GM23338 (cell line): ENCODE results near the gene FYN. TPM values are rescaled to one million over a fixed set of nuclear protein-coding genes. Genes with fewer than 3 reads are reported as not detected.

Source experiments
- ATAC-seq: fragments of 200-7000 bp; cut with Tn5 transposase; 3 replicates; pipeline ENCODE4 v1.9.1; 2020
- DNase-seq: peaks from one replicate; pipeline ENCODE4 v3.0.0-alpha.2; 2015; ENCODE audit warnings: low spot score
- H2AFZ ChIP-seq: fragments of 200-600 bp; sonication (generic); 2 replicates; pipeline ENCODE4 v1.8.0; 2016; ENCODE audit warnings: antibody characterized with exemption, mild to moderate bottlenecking, moderate library complexity
- H3F3A ChIP-seq: fragments of 200-600 bp; sonication (generic); replicated peaks from 2 replicates; pipeline ENCODE4 v1.8.0; 2017; ENCODE audit warnings: antibody characterized with exemption, mixed run types, low read depth
- H3K27ac ChIP-seq: fragments of 200-600 bp; sonication (generic); 2 replicates; pipeline ENCODE4 v1.6.1; 2016; ENCODE audit warnings: low read depth
- H3K27me3 ChIP-seq: fragments of 200-600 bp; sonication (generic); 2 replicates; pipeline ENCODE4 v1.8.0; 2016; ENCODE audit warnings: mild to moderate bottlenecking, mixed run types, moderate library complexity; ENCODE audit not compliant: insufficient read depth
- H3K36me3 ChIP-seq: fragments of 200-600 bp; sonication (generic); 2 replicates; pipeline ENCODE4 v1.8.0; 2016; ENCODE audit warnings: mild to moderate bottlenecking; ENCODE audit not compliant: insufficient read depth
- H3K4me1 ChIP-seq: fragments of 200-600 bp; sonication (generic); 2 replicates; pipeline ENCODE4 v1.8.0; 2016; ENCODE audit warnings: mild to moderate bottlenecking, moderate library complexity; ENCODE audit not compliant: insufficient read depth
- H3K4me2 ChIP-seq: fragments of 200-600 bp; sonication (generic); 2 replicates; pipeline ENCODE4 v1.7.1; 2017; ENCODE audit warnings: mixed run types
- H3K4me3 ChIP-seq: fragments of 200-600 bp; sonication (generic); 2 replicates; pipeline ENCODE4 v1.6.1; 2016; ENCODE audit warnings: mixed run types
- H3K79me2 ChIP-seq: fragments of 200-600 bp; sonication (generic); replicated peaks from 2 replicates; pipeline ENCODE4 v1.8.0; 2017; ENCODE audit warnings: mild to moderate bottlenecking; ENCODE audit not compliant: insufficient read depth
- H3K9me2 ChIP-seq: fragments of 200-600 bp; sonication (generic); 2 replicates; pipeline ENCODE4 v1.8.0; 2017; ENCODE audit not compliant: insufficient read depth
- H4K20me1 ChIP-seq: fragments of 200-600 bp; sonication (generic); replicated peaks from 2 replicates; pipeline ENCODE4 v1.8.0; 2017; ENCODE audit warnings: mild to moderate bottlenecking; ENCODE audit not compliant: insufficient read depth
- H3K27ac Mint-ChIP-seq: 2 replicates; pipeline ENCODE4 v1.8.0; 2020; ENCODE audit warnings: inconsistent platforms, mild to moderate bottlenecking, moderate library complexity, mixed read lengths
- H3K27me3 Mint-ChIP-seq: 3 replicates; pipeline ENCODE4 v1.8.0; 2022; ENCODE audit warnings: low read depth, mild to moderate bottlenecking, moderate library complexity, mixed read lengths, inconsistent platforms; ENCODE audit not compliant: insufficient read depth, poor library complexity
- H3K36me3 Mint-ChIP-seq: 3 replicates; pipeline ENCODE4 v1.8.0; 2021; ENCODE audit warnings: low read depth, mild to moderate bottlenecking, inconsistent platforms, moderate library complexity, mixed read lengths
- H3K4me1 Mint-ChIP-seq: 3 replicates; pipeline ENCODE4 v1.8.0; 2020; ENCODE audit warnings: mild to moderate bottlenecking, inconsistent platforms, mixed read lengths
- H3K4me3 Mint-ChIP-seq: 3 replicates; pipeline ENCODE4 v1.8.0; 2021; ENCODE audit warnings: moderate library complexity, mild to moderate bottlenecking, inconsistent platforms, mixed read lengths
- H3K9me3 Mint-ChIP-seq: 3 replicates; pipeline ENCODE4 v1.8.0; 2020; ENCODE audit warnings: moderate library complexity, mild to moderate bottlenecking, inconsistent platforms, mixed read lengths
- CREB1 ChIP-seq: fragments of 250-450 bp; sonication (Bioruptor Pico); IDR thresholded peaks from 2 replicates; pipeline ENCODE4 v1.5.0; 2020; ENCODE audit warnings: low read depth, mild to moderate bottlenecking, moderate library complexity
- EZH2 ChIP-seq: fragments of 200-600 bp; sonication (generic); IDR thresholded peaks from one replicate; pipeline ENCODE4 v1.8.0; 2017; ENCODE audit warnings: antibody characterized with exemption, mild to moderate bottlenecking, low read depth; ENCODE audit not compliant: unreplicated experiment
- EZH2phosphoT487 ChIP-seq: fragments of 200-600 bp; sonication (generic); IDR thresholded peaks from one replicate; pipeline ENCODE4 v1.8.1; 2018; ENCODE audit warnings: antibody characterized with exemption; ENCODE audit not compliant: unreplicated experiment
- JUNB ChIP-seq: IDR thresholded peaks from one replicate; pipeline ENCODE4 v1.6.1; 2016; ENCODE audit warnings: antibody characterized with exemption; ENCODE audit not compliant: unreplicated experiment
- NANOG ChIP-seq: IDR thresholded peaks from 2 replicates; pipeline ENCODE4 v1.6.1; 2016; ENCODE audit warnings: antibody characterized with exemption, borderline replicate concordance
- POLR2AphosphoS5 ChIP-seq: IDR thresholded peaks from 2 replicates; pipeline ENCODE4 v1.6.1; 2016; ENCODE audit warnings: antibody characterized with exemption, low read depth
- STAT1 ChIP-seq: IDR thresholded peaks from one replicate; pipeline ENCODE4 v1.6.1; 2016; ENCODE audit warnings: antibody characterized with exemption; ENCODE audit not compliant: unreplicated experiment
- ZNF114 ChIP-seq: fragments of 250-450 bp; sonication (Bioruptor Pico); IDR thresholded peaks from 2 replicates; pipeline ENCODE4 v1.5.0; 2020; ENCODE audit warnings: mild to moderate bottlenecking, moderate library complexity
- ZNF331 ChIP-seq: fragments of 250-450 bp; sonication (Bioruptor Pico); IDR thresholded peaks from 2 replicates; pipeline ENCODE4 v1.5.0; 2020; ENCODE audit warnings: low read depth, mild to moderate bottlenecking, moderate library complexity
- polyA plus RNA-seq: library from polyadenylated mRNA; unstranded; fragments of >200 nt; fragmentation: Nextera tagmentation; extraction: Ambion mirVana; gene quantifications from 2 replicates; pipeline ENCODE4 v1.2.1, GENCODE V29; 2016
- total RNA-seq: library from RNA; depleted of rRNA; stranded (reverse); fragments of >200 nt; shearing (Covaris generic); gene quantifications from 2 replicates; pipeline ENCODE4 v1.2.3, GENCODE V29; 2014
- TF ChIP-seq, protein P1 (sequence below): IDR thresholded peaks from 2 replicates; pipeline ENCODE4 v1.6.1; 2016; ENCODE audit warnings: antibody characterized with exemption
- TF ChIP-seq, protein P2 (sequence below), 2 experiments: fragments of 200-600 bp in 1 of 2; sonication (generic) in 1 of 2; conservative IDR thresholded peaks; 2 replicates each; pipeline versions ENCODE4 v1.5.1 to v1.6.1; 2016 to 2017; ENCODE audit warnings: antibody characterized with exemption in 2 of 2, low read depth in 2 of 2, mild to moderate bottlenecking in 2 of 2, moderate library complexity in 1 of 2
- TF ChIP-seq, protein P3 (sequence below): fragments of 250-450 bp; sonication (Bioruptor Pico); IDR thresholded peaks from 2 replicates; pipeline ENCODE4 v1.5.0; 2020; ENCODE audit warnings: mild to moderate bottlenecking, moderate library complexity
- TF ChIP-seq, protein P4 (sequence below): IDR thresholded peaks from one replicate; pipeline ENCODE4 v1.6.1; 2018; ENCODE audit warnings: antibody characterized with exemption; ENCODE audit not compliant: unreplicated experiment

Gene FYN
- total and polyA plus RNA-seq, 2 experiments from 2014 or later: 46.8 to 143 TPM

DNA sequence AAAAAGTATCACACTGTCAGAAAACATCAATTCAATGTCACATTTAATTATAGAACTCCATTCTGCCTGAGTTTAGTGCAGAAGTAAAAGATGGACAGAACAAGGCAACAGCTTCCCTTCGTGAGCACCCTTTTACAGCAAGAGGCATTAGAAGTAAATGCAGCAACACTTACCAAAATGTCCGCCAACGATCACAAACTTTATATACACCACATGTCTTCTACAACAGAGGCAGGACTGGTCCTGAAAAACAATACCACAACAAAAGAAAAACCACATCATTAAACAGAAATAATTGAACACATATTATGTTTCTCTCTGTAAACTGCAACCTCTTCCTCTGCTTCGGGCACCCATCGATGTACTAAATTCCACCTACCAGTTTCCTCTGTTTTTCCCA lies 92.9 kb downstream of the FYN start:
- Histone ChIP-seq H3K4me1 (peaks cover 18% of the 10 kb centered on the region), H3K9me2 (no peaks in the 10 kb centered on the region), H3F3A (no peaks in the 10 kb centered on the region), H2AFZ (no peak overlapping the region), H3K4me2 (no peak overlapping the region), H4K20me1 (no peaks in the 10 kb centered on the region), H3K27me3 (no peaks in the 10 kb centered on the region), H3K79me2 (peaks cover 21% of the 10 kb centered on the region), H3K4me3 (no peak overlapping the region), H3K27ac (no peak overlapping the region), H3K36me3 (no peaks in the 10 kb centered on the region)
- TF ChIP-seq NANOG (no peak), ZNF114 (CRISPR knock-in tag) (no peak), POLR2AphosphoS5 (no peak), EZH2 (no peak), STAT1 (no peak), CREB1 (no peak), EZH2phosphoT487 (no peak), JUNB (no peak), ZNF331 (CRISPR knock-in tag) (no peak)
- TF ChIP-seq, protein P1, sequence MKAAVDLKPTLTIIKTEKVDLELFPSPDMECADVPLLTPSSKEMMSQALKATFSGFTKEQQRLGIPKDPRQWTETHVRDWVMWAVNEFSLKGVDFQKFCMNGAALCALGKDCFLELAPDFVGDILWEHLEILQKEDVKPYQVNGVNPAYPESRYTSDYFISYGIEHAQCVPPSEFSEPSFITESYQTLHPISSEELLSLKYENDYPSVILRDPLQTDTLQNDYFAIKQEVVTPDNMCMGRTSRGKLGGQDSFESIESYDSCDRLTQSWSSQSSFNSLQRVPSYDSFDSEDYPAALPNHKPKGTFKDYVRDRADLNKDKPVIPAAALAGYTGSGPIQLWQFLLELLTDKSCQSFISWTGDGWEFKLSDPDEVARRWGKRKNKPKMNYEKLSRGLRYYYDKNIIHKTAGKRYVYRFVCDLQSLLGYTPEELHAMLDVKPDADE: no peak
- TF ChIP-seq, protein P2, sequence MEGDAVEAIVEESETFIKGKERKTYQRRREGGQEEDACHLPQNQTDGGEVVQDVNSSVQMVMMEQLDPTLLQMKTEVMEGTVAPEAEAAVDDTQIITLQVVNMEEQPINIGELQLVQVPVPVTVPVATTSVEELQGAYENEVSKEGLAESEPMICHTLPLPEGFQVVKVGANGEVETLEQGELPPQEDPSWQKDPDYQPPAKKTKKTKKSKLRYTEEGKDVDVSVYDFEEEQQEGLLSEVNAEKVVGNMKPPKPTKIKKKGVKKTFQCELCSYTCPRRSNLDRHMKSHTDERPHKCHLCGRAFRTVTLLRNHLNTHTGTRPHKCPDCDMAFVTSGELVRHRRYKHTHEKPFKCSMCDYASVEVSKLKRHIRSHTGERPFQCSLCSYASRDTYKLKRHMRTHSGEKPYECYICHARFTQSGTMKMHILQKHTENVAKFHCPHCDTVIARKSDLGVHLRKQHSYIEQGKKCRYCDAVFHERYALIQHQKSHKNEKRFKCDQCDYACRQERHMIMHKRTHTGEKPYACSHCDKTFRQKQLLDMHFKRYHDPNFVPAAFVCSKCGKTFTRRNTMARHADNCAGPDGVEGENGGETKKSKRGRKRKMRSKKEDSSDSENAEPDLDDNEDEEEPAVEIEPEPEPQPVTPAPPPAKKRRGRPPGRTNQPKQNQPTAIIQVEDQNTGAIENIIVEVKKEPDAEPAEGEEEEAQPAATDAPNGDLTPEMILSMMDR (conservative IDR thresholded peaks at IDR 0.05; ENCODE audit: low read depth in 2 of 2): no peak
- TF ChIP-seq, protein P3, sequence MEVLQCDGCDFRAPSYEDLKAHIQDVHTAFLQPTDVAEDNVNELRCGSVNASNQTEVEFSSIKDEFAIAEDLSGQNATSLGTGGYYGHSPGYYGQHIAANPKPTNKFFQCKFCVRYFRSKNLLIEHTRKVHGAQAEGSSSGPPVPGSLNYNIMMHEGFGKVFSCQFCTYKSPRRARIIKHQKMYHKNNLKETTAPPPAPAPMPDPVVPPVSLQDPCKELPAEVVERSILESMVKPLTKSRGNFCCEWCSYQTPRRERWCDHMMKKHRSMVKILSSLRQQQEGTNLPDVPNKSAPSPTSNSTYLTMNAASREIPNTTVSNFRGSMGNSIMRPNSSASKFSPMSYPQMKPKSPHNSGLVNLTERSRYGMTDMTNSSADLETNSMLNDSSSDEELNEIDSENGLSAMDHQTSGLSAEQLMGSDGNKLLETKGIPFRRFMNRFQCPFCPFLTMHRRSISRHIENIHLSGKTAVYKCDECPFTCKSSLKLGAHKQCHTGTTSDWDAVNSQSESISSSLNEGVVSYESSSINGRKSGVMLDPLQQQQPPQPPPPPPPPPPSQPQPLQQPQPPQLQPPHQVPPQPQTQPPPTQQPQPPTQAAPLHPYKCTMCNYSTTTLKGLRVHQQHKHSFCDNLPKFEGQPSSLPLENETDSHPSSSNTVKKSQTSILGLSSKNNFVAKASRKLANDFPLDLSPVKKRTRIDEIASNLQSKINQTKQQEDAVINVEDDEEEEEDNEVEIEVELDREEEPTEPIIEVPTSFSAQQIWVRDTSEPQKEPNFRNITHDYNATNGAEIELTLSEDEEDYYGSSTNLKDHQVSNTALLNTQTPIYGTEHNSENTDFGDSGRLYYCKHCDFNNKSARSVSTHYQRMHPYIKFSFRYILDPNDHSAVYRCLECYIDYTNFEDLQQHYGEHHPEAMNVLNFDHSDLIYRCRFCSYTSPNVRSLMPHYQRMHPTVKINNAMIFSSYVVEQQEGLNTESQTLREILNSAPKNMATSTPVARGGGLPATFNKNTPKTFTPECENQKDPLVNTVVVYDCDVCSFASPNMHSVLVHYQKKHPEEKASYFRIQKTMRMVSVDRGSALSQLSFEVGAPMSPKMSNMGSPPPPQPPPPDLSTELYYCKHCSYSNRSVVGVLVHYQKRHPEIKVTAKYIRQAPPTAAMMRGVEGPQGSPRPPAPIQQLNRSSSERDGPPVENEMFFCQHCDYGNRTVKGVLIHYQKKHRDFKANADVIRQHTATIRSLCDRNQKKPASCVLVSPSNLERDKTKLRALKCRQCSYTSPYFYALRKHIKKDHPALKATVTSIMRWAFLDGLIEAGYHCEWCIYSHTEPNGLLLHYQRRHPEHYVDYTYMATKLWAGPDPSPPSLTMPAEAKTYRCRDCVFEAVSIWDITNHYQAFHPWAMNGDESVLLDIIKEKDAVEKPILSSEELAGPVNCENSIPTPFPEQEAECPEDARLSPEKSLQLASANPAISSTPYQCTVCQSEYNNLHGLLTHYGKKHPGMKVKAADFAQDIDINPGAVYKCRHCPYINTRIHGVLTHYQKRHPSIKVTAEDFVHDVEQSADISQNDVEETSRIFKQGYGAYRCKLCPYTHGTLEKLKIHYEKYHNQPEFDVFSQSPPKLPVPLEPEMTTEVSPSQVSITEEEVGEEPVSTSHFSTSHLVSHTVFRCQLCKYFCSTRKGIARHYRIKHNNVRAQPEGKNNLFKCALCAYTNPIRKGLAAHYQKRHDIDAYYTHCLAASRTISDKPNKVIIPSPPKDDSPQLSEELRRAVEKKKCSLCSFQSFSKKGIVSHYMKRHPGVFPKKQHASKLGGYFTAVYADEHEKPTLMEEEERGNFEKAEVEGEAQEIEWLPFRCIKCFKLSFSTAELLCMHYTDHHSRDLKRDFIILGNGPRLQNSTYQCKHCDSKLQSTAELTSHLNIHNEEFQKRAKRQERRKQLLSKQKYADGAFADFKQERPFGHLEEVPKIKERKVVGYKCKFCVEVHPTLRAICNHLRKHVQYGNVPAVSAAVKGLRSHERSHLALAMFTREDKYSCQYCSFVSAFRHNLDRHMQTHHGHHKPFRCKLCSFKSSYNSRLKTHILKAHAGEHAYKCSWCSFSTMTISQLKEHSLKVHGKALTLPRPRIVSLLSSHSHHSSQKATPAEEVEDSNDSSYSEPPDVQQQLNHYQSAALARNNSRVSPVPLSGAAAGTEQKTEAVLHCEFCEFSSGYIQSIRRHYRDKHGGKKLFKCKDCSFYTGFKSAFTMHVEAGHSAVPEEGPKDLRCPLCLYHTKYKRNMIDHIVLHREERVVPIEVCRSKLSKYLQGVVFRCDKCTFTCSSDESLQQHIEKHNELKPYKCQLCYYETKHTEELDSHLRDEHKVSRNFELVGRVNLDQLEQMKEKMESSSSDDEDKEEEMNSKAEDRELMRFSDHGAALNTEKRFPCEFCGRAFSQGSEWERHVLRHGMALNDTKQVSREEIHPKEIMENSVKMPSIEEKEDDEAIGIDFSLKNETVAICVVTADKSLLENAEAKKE (CRISPR knock-in tag): no peak
- TF ChIP-seq, protein P4, sequence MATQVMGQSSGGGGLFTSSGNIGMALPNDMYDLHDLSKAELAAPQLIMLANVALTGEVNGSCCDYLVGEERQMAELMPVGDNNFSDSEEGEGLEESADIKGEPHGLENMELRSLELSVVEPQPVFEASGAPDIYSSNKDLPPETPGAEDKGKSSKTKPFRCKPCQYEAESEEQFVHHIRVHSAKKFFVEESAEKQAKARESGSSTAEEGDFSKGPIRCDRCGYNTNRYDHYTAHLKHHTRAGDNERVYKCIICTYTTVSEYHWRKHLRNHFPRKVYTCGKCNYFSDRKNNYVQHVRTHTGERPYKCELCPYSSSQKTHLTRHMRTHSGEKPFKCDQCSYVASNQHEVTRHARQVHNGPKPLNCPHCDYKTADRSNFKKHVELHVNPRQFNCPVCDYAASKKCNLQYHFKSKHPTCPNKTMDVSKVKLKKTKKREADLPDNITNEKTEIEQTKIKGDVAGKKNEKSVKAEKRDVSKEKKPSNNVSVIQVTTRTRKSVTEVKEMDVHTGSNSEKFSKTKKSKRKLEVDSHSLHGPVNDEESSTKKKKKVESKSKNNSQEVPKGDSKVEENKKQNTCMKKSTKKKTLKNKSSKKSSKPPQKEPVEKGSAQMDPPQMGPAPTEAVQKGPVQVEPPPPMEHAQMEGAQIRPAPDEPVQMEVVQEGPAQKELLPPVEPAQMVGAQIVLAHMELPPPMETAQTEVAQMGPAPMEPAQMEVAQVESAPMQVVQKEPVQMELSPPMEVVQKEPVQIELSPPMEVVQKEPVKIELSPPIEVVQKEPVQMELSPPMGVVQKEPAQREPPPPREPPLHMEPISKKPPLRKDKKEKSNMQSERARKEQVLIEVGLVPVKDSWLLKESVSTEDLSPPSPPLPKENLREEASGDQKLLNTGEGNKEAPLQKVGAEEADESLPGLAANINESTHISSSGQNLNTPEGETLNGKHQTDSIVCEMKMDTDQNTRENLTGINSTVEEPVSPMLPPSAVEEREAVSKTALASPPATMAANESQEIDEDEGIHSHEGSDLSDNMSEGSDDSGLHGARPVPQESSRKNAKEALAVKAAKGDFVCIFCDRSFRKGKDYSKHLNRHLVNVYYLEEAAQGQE: no peak
- ATAC-seq (no peak), DNase-seq (no peak)
- Mint-ChIP-seq H3K36me3 (no peaks in the 10 kb centered on the region), H3K27me3 (peaks cover 3% of the 10 kb centered on the region), H3K4me1 (peaks cover 32% of the 10 kb centered on the region), H3K27ac (no peak overlapping the region), H3K4me3 (no peak overlapping the region), H3K9me3 (no peaks in the 10 kb centered on the region)
